Measurements from ENCODE around the gene TMEM244. TPM values are rescaled to one million over a fixed set of nuclear protein-coding genes. Genes with fewer than 3 reads are reported as not detected.

Gene TMEM244
- total RNA-seq, 3 donors from 2014 or later, result not detected

DNA sequence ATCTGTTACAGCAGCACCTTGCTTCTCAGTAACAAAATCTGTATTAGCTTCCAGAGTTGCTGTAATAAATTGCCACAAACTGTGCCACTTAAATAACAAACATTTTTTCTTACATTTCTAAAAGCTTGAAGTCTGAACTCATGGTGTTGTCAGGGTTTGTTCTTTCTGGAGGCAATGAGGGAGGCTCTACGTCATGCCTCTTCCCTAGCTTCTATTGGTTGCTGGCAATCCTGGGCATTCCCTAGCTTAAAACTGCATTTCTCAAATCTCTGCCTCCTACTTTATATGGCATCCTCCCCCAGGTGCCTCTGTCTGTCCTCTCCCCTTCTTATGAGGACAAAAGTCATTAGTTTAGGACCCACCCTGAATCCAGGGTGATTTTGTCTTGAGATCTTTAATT lies 41.6 kb upstream of the TMEM244 start:
- intact Hi-C loops (cut with DNase I; ENCODE audit: low total_unique reads), result no loop called here
- no peak for DNase-seq (ENCODE audit: low spot score in 2 of 2)
- H3K27me3 ChIP-seq, result no peaks in the 10 kb centered on the region
- no peaks in the 10 kb centered on the region for H3K36me3 ChIP-seq
- no peak overlapping the region for H3K27ac ChIP-seq
- TF ChIP-seq POLR2AphosphoS5 (IDR thresholded peaks at IDR 0.05), result no peak
- TF ChIP-seq, protein P1, sequence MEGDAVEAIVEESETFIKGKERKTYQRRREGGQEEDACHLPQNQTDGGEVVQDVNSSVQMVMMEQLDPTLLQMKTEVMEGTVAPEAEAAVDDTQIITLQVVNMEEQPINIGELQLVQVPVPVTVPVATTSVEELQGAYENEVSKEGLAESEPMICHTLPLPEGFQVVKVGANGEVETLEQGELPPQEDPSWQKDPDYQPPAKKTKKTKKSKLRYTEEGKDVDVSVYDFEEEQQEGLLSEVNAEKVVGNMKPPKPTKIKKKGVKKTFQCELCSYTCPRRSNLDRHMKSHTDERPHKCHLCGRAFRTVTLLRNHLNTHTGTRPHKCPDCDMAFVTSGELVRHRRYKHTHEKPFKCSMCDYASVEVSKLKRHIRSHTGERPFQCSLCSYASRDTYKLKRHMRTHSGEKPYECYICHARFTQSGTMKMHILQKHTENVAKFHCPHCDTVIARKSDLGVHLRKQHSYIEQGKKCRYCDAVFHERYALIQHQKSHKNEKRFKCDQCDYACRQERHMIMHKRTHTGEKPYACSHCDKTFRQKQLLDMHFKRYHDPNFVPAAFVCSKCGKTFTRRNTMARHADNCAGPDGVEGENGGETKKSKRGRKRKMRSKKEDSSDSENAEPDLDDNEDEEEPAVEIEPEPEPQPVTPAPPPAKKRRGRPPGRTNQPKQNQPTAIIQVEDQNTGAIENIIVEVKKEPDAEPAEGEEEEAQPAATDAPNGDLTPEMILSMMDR (IDR thresholded peaks at IDR 0.05), result no peak
- H3K9me3 ChIP-seq, result no peaks in the 10 kb centered on the region
- no peaks in the 10 kb centered on the region for H3K4me1 ChIP-seq
- no peak overlapping the region for H3K4me3 ChIP-seq

DNA sequence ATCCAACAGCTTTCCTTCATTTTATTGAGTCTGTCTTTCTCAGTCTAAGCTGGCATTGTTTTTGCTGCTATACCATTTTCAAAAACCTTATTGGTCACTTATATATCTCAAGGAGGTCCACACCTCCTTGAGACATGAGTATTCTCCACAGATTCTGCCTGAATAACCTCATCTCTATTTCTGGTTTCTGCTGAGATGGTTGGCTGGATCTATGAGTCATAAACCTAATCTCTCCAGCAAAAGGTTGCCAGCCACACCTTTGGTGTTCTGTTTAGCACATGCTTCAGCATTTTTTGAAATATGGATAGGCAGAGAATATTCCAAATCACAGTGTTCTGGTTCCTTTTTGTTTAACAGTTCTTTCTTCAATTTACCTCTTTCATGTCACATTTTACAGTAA lies 40.8 kb upstream of the TMEM244 start:
- intact Hi-C loops (cut with DNase I; ENCODE audit: low total_unique reads), result no loop called here
- H3K27ac ChIP-seq, result no peak overlapping the region
- no peak overlapping the region for H3K4me3 ChIP-seq
- no peaks in the 10 kb centered on the region for H3K36me3 ChIP-seq
- no peaks in the 10 kb centered on the region for H3K27me3 ChIP-seq
- H3K9me3 ChIP-seq, result no peaks in the 10 kb centered on the region
- DNase-seq (ENCODE audit: low spot score in 2 of 2), result no peak
- TF ChIP-seq POLR2A (IDR thresholded peaks at IDR 0.05) (no peak), POLR2AphosphoS5 (IDR thresholded peaks at IDR 0.05) (no peak)
- TF ChIP-seq, protein P1 (IDR thresholded peaks at IDR 0.05), result no peak
- no peaks in the 10 kb centered on the region for H3K4me1 ChIP-seq

DNA sequence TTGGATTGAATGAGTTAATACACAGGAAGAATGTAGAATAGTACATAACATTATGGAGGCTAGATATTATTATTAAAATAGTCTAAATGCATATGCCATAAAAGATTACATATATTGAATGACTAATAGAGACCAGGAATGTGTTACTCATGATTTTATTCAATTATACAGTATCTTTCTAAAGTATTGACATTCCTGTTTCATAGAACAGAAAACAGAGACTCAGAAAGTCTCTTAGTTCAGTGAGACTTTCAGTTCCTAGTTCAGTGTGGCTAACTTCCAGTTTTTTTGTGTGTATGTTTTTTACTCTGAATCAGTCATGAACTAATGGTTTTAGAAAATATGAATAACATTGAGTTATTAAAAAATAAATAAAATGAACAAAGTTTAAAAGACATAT lies 34.6 kb upstream of the TMEM244 start:
- Histone ChIP-seq H3K27ac (no peak overlapping the region), H3K9me3 (no peaks in the 10 kb centered on the region), H3K4me1 (no peaks in the 10 kb centered on the region), H3K4me3 (no peak overlapping the region), H3K27me3 (no peaks in the 10 kb centered on the region), H3K36me3 (no peaks in the 10 kb centered on the region)
- no peak for TF ChIP-seq POLR2A (IDR thresholded peaks at IDR 0.05)
- TF ChIP-seq, protein P1 (IDR thresholded peaks at IDR 0.05), result no peak
- no peak for DNase-seq (ENCODE audit: low spot score in 2 of 2)
- intact Hi-C loops (cut with DNase I; ENCODE audit: low total_unique reads), result no loop called here

DNA sequence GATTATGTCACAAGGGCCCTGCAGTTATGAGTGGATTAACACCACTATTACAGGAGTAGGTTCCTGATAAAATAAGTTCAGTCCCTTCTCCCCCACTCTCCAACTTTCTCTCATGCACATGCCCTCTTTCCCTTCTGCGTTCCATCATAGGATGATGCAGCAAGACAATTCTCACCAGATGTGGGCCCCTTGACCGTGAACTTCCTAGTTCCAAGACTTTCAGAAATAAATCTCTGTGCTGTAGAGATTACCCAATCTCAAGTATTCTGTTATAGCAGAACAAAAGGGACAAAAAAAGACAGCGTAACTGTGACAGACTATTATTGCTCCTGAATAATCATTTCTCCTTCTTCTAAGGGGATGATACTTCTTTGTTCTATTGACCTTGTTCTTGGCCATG lies 33.8 kb upstream of the TMEM244 start:
- Histone ChIP-seq H3K27me3 (no peaks in the 10 kb centered on the region), H3K27ac (no peak overlapping the region), H3K9me3 (no peaks in the 10 kb centered on the region), H3K4me3 (no peak overlapping the region), H3K4me1 (no peaks in the 10 kb centered on the region), H3K36me3 (no peaks in the 10 kb centered on the region)
- TF ChIP-seq, protein P1 (IDR thresholded peaks at IDR 0.05), result no peak
- TF ChIP-seq POLR2A (IDR thresholded peaks at IDR 0.05), result no peak
- no peak for TF ChIP-seq POLR2AphosphoS5 (IDR thresholded peaks at IDR 0.05)
- DNase-seq (ENCODE audit: low spot score in 2 of 2), result no peak
- intact Hi-C loops (cut with DNase I; ENCODE audit: low total_unique reads), result no loop called here

DNA sequence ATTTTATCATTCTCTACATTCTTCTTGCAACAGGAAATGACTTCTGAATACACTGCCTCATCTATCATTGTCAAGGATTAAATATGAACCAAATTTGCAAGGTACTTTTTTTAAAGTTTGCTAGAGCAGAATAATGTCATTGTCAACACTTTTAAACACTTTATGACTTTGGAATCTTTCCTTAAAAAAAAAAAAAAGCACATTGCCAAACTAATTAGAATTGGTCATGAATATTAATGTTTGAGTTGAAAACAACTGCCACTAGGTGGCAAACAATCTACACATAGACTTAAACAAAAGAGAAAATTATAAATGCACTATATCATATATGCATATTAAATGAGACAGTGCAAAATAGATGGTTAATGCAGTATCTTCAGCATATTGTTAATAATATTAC lies 32.5 kb upstream of the TMEM244 start:
- no peak overlapping the region for H3K4me3 ChIP-seq
- DNase-seq (ENCODE audit: low spot score in 2 of 2), result no peak
- H3K4me1 ChIP-seq, result no peaks in the 10 kb centered on the region
- no peaks in the 10 kb centered on the region for H3K9me3 ChIP-seq
- H3K27me3 ChIP-seq, result no peaks in the 10 kb centered on the region
- no peak for TF ChIP-seq POLR2A (IDR thresholded peaks at IDR 0.05)
- TF ChIP-seq POLR2AphosphoS5 (IDR thresholded peaks at IDR 0.05), result no peak
- TF ChIP-seq, protein P1 (IDR thresholded peaks at IDR 0.05), result no peak
- intact Hi-C loops (cut with DNase I; ENCODE audit: low total_unique reads), result no loop called here
- no peak overlapping the region for H3K27ac ChIP-seq
- no peaks in the 10 kb centered on the region for H3K36me3 ChIP-seq

Measured in breast epithelium (tissue), 4 donors.